GM20431 (cell line): ENCODE data around the gene MMP24OS.

ENCODE experiments used
- in situ Hi-C: fragments of 300-500 bp; cut with MseI, MboI; formaldehyde crosslinking; loops from one replicate; pipeline ENCODE4 v1.15.0; 2020; ENCODE audit warnings: low sequenced_read_pairs; ENCODE audit not compliant: unreplicated experiment

MMP24OS gene

GRCh38 chr20:35277531-35278395, at the start of gene MMP24OS:
Gene MMP24OS (minus strand): TSS chr20:35278122. CDS start chr20:35277929, 193 bp downstream.
- in situ Hi-C loops = no loop called here

GRCh38 chr20:35327074-35327976, 49.4 kb upstream of the MMP24OS start:
- in situ Hi-C loops = no loop called here

GRCh38 chr20:35326740-35327073, 48.8 kb upstream of the MMP24OS start:
- in situ Hi-C loops = no loop called here

- in situ Hi-C loops = no loop called here
Observed at GRCh38 chr20:35326021-35326739, 48.3 kb upstream of the MMP24OS start.

- in situ Hi-C loops = no loop called here
Observed at GRCh38 chr20:35325401-35325800, 47.5 kb upstream of the MMP24OS start.

GRCh38 chr20:35320396-35321126, 42.6 kb upstream of the MMP24OS start:
- in situ Hi-C loops = loop anchor here (25.0 kb wide), 1 partner anchor 192 kb away; no protein-coding TSS in a partner anchor

GRCh38 chr20:35319871-35320197, 41.9 kb upstream of the MMP24OS start:
- in situ Hi-C loops = loop anchor here (10.0 to 25.0 kb wide), 2 partner anchors 115 to 192 kb away; partner anchors contain the start of gene GDF5

- in situ Hi-C loops = loop anchor here (10.0 to 25.0 kb wide), 2 partner anchors 115 to 193 kb away; partner anchors contain the start of gene GDF5
Observed at GRCh38 chr20:35319192-35319870, 41.4 kb upstream of the MMP24OS start.

- in situ Hi-C loops = loop anchor here (10.0 to 25.0 kb wide), 2 partner anchors 116 to 194 kb away; partner anchors contain the start of gene GDF5
Observed at GRCh38 chr20:35318502-35319157, 40.7 kb upstream of the MMP24OS start.

GRCh38 chr20:35317416-35318210, 39.7 kb upstream of the MMP24OS start:
- in situ Hi-C loops = loop anchor here (10.0 to 25.0 kb wide), 2 partner anchors 117 to 195 kb away; partner anchors contain the start of gene GDF5

GRCh38 chr20:35316086-35316485, 38.2 kb upstream of the MMP24OS start:
- in situ Hi-C loops = loop anchor here (10.0 to 25.0 kb wide), 2 partner anchors 119 to 196 kb away; partner anchors contain the start of gene GDF5

GRCh38 chr20:35315632-35316020, 37.7 kb upstream of the MMP24OS start:
- in situ Hi-C loops = loop anchor here (10.0 to 25.0 kb wide), 2 partner anchors 119 to 197 kb away; partner anchors contain the start of gene GDF5

- in situ Hi-C loops = loop anchor here (10.0 to 25.0 kb wide), 2 partner anchors 120 to 197 kb away; partner anchors contain the start of gene GDF5
Observed at GRCh38 chr20:35314816-35315631, 37.1 kb upstream of the MMP24OS start.

GRCh38 chr20:35312318-35312717, 34.4 kb upstream of the MMP24OS start:
- in situ Hi-C loops = loop anchor here (10.0 to 25.0 kb wide), 2 partner anchors 122 to 200 kb away; partner anchors contain the start of gene GDF5

GRCh38 chr20:35311822-35312221, 33.9 kb upstream of the MMP24OS start:
- in situ Hi-C loops = loop anchor here (10.0 to 25.0 kb wide), 2 partner anchors 123 to 200 kb away; partner anchors contain the start of gene GDF5

GRCh38 chr20:35311409-35311808, 33.5 kb upstream of the MMP24OS start:
- in situ Hi-C loops = loop anchor here (10.0 to 25.0 kb wide), 2 partner anchors 123 to 201 kb away; partner anchors contain the start of gene GDF5
